Adrenal gland (tissue), 12 donors: Measurements from ENCODE around the gene FTH1. TPM values are rescaled to one million over a fixed set of nuclear protein-coding genes. Genes with fewer than 3 reads are reported as not detected.
A peak's percentile ranks its signal among the peaks of the same experiment; 100 is the strongest.

Source experiments
- DNase-seq, 7 donors: peaks; one replicate each; pipeline ENCODE4 v3.0.0-alpha.2; 2019 to 2020
- H3K27ac ChIP-seq, 5 donors: fragments of 200-600 bp; sonication (generic) in 4 of 5; 1 replicate in 3 of 5; 2 replicates in 2 of 5; pipeline versions ENCODE4 v1.5.1 to v1.8.0; 2016 to 2020; ENCODE audit warnings: mild to moderate bottlenecking in 1 of 5
- H3K27me3 ChIP-seq: fragments of 200-600 bp; 2 replicates; pipeline ENCODE4 v1.8.0; 2021
- H3K36me3 ChIP-seq, 2 donors: fragments of 200-600 bp; replicated peaks in 1 of 2; 1 replicate in 1 of 2; 2 replicates in 1 of 2; pipeline versions ENCODE4 v1.5.1 to v1.8.0; 2018 to 2022
- H3K4me1 ChIP-seq, 2 donors: fragments of 200-600 bp; replicated peaks in 1 of 2; 1 replicate in 1 of 2; 2 replicates in 1 of 2; pipeline versions ENCODE4 v1.5.1 to v1.8.0; 2018 to 2021
- H3K4me3 ChIP-seq, 4 donors: fragments of 200-600 bp; sonication (generic) in 3 of 4; one replicate each; pipeline ENCODE4 v1.5.1; 2016 to 2018
- H3K9me3 ChIP-seq, 3 donors: fragments of 200-600 bp; sonication (generic) in 1 of 3; replicated peaks in 1 of 3; 1 replicate in 2 of 3; 2 replicates in 1 of 3; pipeline versions ENCODE4 v1.5.1 to v1.8.0; 2016 to 2021
- CTCF ChIP-seq, 6 experiments: fragments of 450-650 bp in 4 of 6; fragments of 200-600 bp in 2 of 6; sonication (generic) in 1 of 6; IDR thresholded peaks; 1 replicate in 5 of 6; 2 replicates in 1 of 6; pipeline versions ENCODE4 v1.5.1 to v1.8.0; 2016 to 2021; ENCODE audit warnings: antibody characterized with exemption in 6 of 6, mild to moderate bottlenecking in 2 of 6, moderate library complexity in 1 of 6
- POLR2A ChIP-seq, 2 donors: fragments of 450-650 bp; IDR thresholded peaks; one replicate each; pipeline ENCODE4 v1.6.1; 2017; ENCODE audit warnings: antibody characterized with exemption in 2 of 2, mild to moderate bottlenecking in 2 of 2, moderate library complexity in 1 of 2
- WGBS, 4 donors: extraction: QIAGEN DNeasy Blood & Tissue Kit in 2 of 4; methylation state at CpG; one replicate each; pipeline versions ENCODE4 v1.1.5 to v1.1.7; 2013 to 2017; 5-methylcytosine and 5-hydroxymethylcytosine counted together
- intact Hi-C, 2 donors: fragments of 100-400 bp; cut with DNase I; formaldehyde crosslinking; loops; one replicate each; pipeline versions ENCODE4 v1.14.1 to v1.15.0; 2022 to 2023
- polyA plus RNA-seq, 3 donors: library from polyadenylated mRNA; stranded (reverse); fragments of 200-250 nt in 2 of 3; fragments of 350-450 nt in 1 of 3; fragmentation: Illumina TruSeq in 1 of 3; extraction: RNeasy Lipid Tissue Mini Kit (QIAGEN cat#74804) in 1 of 3; gene quantifications; one replicate each; pipeline ENCODE4 v1.2.3, GENCODE V29; 2013 to 2014
- total RNA-seq, 9 donors: library from RNA; depleted of rRNA in 4 of 9; stranded (reverse); fragments of >200 nt in 4 of 9; fragments of 120-200 nt in 1 of 9; fragmentation: NEBNext Ultra II Directional in 1 of 9; extraction: Animal tissue kit (Norgen Biotek cat#: 25700) in 1 of 9; gene quantifications; one replicate each; pipeline versions ENCODE4 v1.1.0 to v1.2.4, GENCODE V29; 2013 to 2023
- donor health status: healthy with polysubstance abuse.
- donor health status: Bipolar disorder and iron deficiency.
- donor health status: DM: yes; HTN: yes; CAD: no.
- donor health status: DM: no; HTN: no; CAD: no.
- donor health status: DM: no; HTN: no; CAD: no.
- donor health status: DM: yes; HTN: yes; CAD: no.

FTH1 gene
- total and polyA plus RNA-seq, 12 donors = 530 to 5,565 (median 3,420) TPM

DNA sequence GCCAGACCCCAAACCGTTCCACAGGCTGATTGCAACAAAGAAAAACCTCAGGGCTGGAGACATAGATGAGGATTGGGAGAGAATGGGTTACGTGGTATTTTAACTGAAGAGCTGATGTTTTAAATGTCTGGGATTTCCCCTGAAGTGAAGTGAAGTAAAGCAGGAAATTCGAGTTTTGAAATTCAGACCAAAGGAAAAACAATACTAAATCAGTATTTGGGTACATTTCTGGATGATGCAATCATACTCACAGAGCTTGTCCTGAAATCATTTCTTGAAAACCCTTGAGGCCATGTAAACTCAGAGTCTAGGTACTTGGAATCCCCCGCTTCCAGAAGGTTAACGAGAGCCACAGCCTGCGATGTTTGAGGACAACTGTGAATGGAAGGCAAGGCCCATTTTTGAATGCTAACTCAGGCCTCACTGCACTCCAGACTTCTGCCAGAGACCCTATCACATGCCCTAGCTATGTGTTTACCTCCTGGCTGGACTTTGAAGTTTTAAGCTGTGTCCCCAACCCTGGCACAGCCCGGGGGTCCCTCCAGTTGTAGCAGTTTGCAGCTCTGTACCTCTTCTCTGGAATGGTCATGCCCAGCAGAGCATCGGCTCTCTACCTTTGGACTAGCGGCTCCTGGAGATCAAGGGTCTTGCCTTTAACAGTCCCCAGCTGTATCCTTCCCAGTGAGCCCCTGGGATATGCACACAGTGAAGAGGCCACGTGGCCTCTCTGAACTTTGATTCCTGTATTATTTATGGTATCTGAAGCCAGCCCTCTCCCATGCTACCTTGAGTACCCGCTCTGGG is 5.4 kb upstream of the FTH1 start:
- Histone ChIP-seq H3K36me3 (no peaks in the 10 kb centered on the region), H3K9me3 (no peaks in the 10 kb centered on the region), H3K27ac (peak overlapping the region; percentile 86 to 98 (median 96)), H3K4me1 (peaks cover 43 to 58% of the 10 kb centered on the region in 2 donors), H3K4me3 (peak overlapping the region in 1 of 4 donors; percentile 32), H3K27me3 (no peaks in the 10 kb centered on the region)
- no peak for TF ChIP-seq CTCF (IDR thresholded peaks at IDR 0.05)
- no peak for TF ChIP-seq POLR2A (IDR thresholded peaks at IDR 0.05)
- peak in 4 of 7 donors; percentile 22 to 53 (median 42) for DNase-seq
- WGBS, 4 donors = 60 to 70% (median 68%) methylated on average over 10 to 11 of the region's 11 CpGs
- intact Hi-C loops = no loop called here

DNA sequence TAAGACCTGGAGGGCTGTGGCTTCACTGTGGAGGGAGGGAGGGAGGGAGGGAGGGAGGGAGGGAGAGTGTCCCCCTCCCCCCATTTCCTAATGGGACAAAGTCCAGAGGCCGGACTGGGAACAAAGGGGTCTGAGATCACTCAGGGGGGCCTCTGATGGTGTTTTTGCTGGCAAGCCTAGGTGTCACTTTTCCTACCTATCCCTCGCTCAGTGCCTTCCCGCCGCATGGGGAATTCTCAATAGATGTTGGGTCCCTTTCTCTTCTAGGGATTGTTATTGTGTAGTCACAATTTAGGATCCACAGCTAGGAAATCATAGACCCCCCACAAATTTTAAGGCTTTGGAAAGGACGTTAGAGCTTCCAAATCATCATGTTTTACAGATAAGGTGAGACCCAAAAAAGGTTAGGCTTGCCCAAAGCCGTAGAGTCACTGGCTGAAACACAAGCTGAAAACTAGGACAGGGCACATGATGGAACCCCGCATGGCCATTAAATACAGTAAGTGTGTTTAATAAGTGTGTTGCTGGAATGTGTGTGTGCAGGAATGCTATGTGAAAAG is 4.8 kb upstream of the FTH1 start:
- Histone ChIP-seq H3K4me1 (peaks cover 43 to 58% of the 10 kb centered on the region in 2 donors), H3K36me3 (no peaks in the 10 kb centered on the region), H3K27me3 (no peaks in the 10 kb centered on the region), H3K27ac (peak overlapping the region; percentile 86 to 98 (median 96)), H3K9me3 (no peaks in the 10 kb centered on the region), H3K4me3 (peak overlapping the region in 1 of 4 donors; percentile 32)
- WGBS, 4 donors = 56 to 71% (median 58%) methylated on average over 7 of the region's 7 CpGs
- DNase-seq = peak in 3 of 7 donors; percentile 15 to 51 (median 35)
- TF ChIP-seq POLR2A (IDR thresholded peaks at IDR 0.05) (no peak), CTCF (IDR thresholded peaks at IDR 0.05) (no peak)
- intact Hi-C loops = no loop called here

GRCh38 chr11:61971248-61972111 is 4.0 kb upstream of the FTH1 start:
- Histone ChIP-seq H3K36me3 (no peaks in the 10 kb centered on the region), H3K9me3 (no peaks in the 10 kb centered on the region), H3K27ac (peak overlapping the region; percentile 86 to 98 (median 94)), H3K27me3 (no peaks in the 10 kb centered on the region), H3K4me1 (peaks cover 43 to 58% of the 10 kb centered on the region in 2 donors), H3K4me3 (no peak overlapping the region)
- 10 to 14% (median 13%) methylated on average over 10 to 16 of the region's 16 CpGs for WGBS, 4 donors
- TF ChIP-seq POLR2A (IDR thresholded peaks at IDR 0.05) (peak in 1 of 2 donors; percentile 82), CTCF (IDR thresholded peaks at IDR 0.05) (no peak)
- peak; percentile 99 to 100 (median 100) for DNase-seq
- intact Hi-C loops = no loop called here
